H1 (cell line): ENCODE measurements around the gene UTS2R. TPM values are rescaled to one million over a fixed set of nuclear protein-coding genes. Genes with fewer than 3 reads are reported as not detected.

Experiments used
- CTCF ChIA-PET: fragments of 300-600 bp; sonication (Branson Sonifier 250); formaldehyde crosslinking; loops from one replicate; lab custom pipeline; 2021; ENCODE audit not compliant: partially characterized antibody; lab: Charles Lee
- POLR2A ChIA-PET: fragments of 300-600 bp; sonication (Branson Sonifier 250); formaldehyde crosslinking; loops from one replicate; lab custom pipeline; 2021; ENCODE audit warnings: inconsistent platforms; ENCODE audit not compliant: partially characterized antibody; lab: Charles Lee
- DNase-seq, 2 experiments: peaks; one replicate each; pipeline versions ENCODE4 v3.0.0 to v3.0.0-alpha.2; 2010 to 2022; ENCODE audit warnings: low spot score in 2 of 2, low read depth in 1 of 2, mixed read lengths in 1 of 2
- FAIRE-seq: peaks from 2 replicates; lab custom pipeline; 2011; peaks lifted over from hg19 to GRCh38; lab: Jason Lieb, UNC
- H2AFZ ChIP-seq: 2 replicates; pipeline ENCODE4 v1.8.1; 2012; ENCODE audit warnings: low read length, inconsistent platforms
- H2AK5ac ChIP-seq: 2 replicates; pipeline ENCODE4 v1.6.1; 2013; ENCODE audit warnings: low read depth, low read length
- H2BK120ac ChIP-seq: replicated peaks from 2 replicates; pipeline ENCODE3; 2013; ENCODE audit warnings: low read depth, low read length, inconsistent platforms
- H2BK12ac ChIP-seq: 2 replicates; pipeline ENCODE4 v1.6.1; 2013; ENCODE audit warnings: low read depth, low read length
- H2BK15ac ChIP-seq: 2 replicates; pipeline ENCODE4 v1.6.1; 2013; ENCODE audit warnings: low read length
- H2BK20ac ChIP-seq: 2 replicates; pipeline ENCODE4 v1.6.1; 2013; ENCODE audit warnings: low read length
- H2BK5ac ChIP-seq: 2 replicates; pipeline ENCODE4 v1.6.1; 2013; ENCODE audit warnings: low read depth, low read length
- H3K14ac ChIP-seq: 2 replicates; pipeline ENCODE4 v1.6.1; 2013; ENCODE audit warnings: inconsistent platforms; ENCODE audit not compliant: insufficient read length
- H3K18ac ChIP-seq: 2 replicates; pipeline ENCODE4 v1.6.1; 2013; ENCODE audit warnings: low read length; ENCODE audit errors: extremely low read depth
- H3K23ac ChIP-seq: 2 replicates; pipeline ENCODE4 v1.6.1; 2013; ENCODE audit warnings: inconsistent platforms; ENCODE audit not compliant: insufficient read length
- H3K23me2 ChIP-seq: 2 replicates; pipeline ENCODE4 v1.6.1; 2013; ENCODE audit warnings: low read depth, low read length
- H3K27ac ChIP-seq: 2 replicates; pipeline ENCODE4 v1.6.1; 2011; ENCODE audit warnings: low read depth, low read length, inconsistent platforms
- H3K27me3 ChIP-seq, 4 experiments: replicated peaks in 1 of 4; 1 replicate in 1 of 4; 2 replicates in 3 of 4; pipeline versions ENCODE4 v1.6.1 to v1.8.1; 2011 to 2013; ENCODE audit warnings: low read length in 3 of 4, mild to moderate bottlenecking in 3 of 4, inconsistent platforms in 2 of 4, mixed read lengths in 2 of 4, moderate library complexity in 1 of 4; ENCODE audit not compliant: control insufficient read depth in 3 of 4, insufficient read depth in 3 of 4; ENCODE audit errors: extremely low read depth in 1 of 4
- H3K36me3 ChIP-seq, 4 experiments: 2 replicates each; pipeline versions ENCODE4 v1.6.1 to v1.8.1; 2011 to 2013; ENCODE audit warnings: mild to moderate bottlenecking in 4 of 4, low read length in 3 of 4, moderate library complexity in 2 of 4, control low read depth in 1 of 4, inconsistent platforms in 1 of 4; ENCODE audit not compliant: insufficient read depth in 4 of 4, control insufficient read depth in 2 of 4
- H3K4ac ChIP-seq: replicated peaks from 2 replicates; pipeline ENCODE3; 2013; ENCODE audit warnings: low read length, low read depth, mixed read lengths, inconsistent platforms; ENCODE audit not compliant: insufficient read length
- H3K4me1 ChIP-seq, 4 experiments: replicated peaks in 1 of 4; 1 replicate in 1 of 4; 2 replicates in 3 of 4; pipeline versions ENCODE4 v1.6.1 to v1.8.1; 2011 to 2013; ENCODE audit warnings: low read length in 3 of 4, inconsistent platforms in 2 of 4, mixed read lengths in 1 of 4; ENCODE audit not compliant: insufficient read depth in 4 of 4, control insufficient read depth in 3 of 4
- H3K4me2 ChIP-seq, 2 experiments: 2 replicates each; pipeline versions ENCODE4 v1.6.1 to v1.8.1; 2011 to 2013; ENCODE audit warnings: low read depth in 2 of 2, low read length in 2 of 2, control low read depth in 1 of 2, inconsistent platforms in 1 of 2, mild to moderate bottlenecking in 1 of 2; ENCODE audit not compliant: insufficient read depth in 1 of 2
- H3K4me3 ChIP-seq, 4 experiments: fragments of 200-600, 300-600 bp in 1 of 4; sonication (generic), shearing (Covaris generic), sonication (Bioruptor Twin) in 1 of 4; 2 replicates each; pipeline versions ENCODE4 v1.5.1 to v1.8.1; 2011 to 2016; ENCODE audit warnings: low read length in 4 of 4, low read depth in 3 of 4, control low read depth in 2 of 4, inconsistent platforms in 2 of 4, mild to moderate bottlenecking in 2 of 4, mixed read lengths in 1 of 4, moderate library complexity in 1 of 4; ENCODE audit not compliant: insufficient read depth in 2 of 4; ENCODE audit errors: extremely low read depth in 1 of 4
- H3K56ac ChIP-seq: replicated peaks from 2 replicates; pipeline ENCODE3; 2013; ENCODE audit warnings: low read depth, mild to moderate bottlenecking, mixed read lengths, low read length, inconsistent platforms; ENCODE audit not compliant: insufficient read length
- H3K79me1 ChIP-seq: 2 replicates; pipeline ENCODE4 v1.6.1; 2013; ENCODE audit warnings: low read depth, low read length, control low read depth
- H3K79me2 ChIP-seq, 2 experiments: 2 replicates each; pipeline versions ENCODE4 v1.6.1 to v1.8.1; 2012 to 2013; ENCODE audit warnings: low read length in 2 of 2, mild to moderate bottlenecking in 2 of 2, inconsistent platforms in 1 of 2; ENCODE audit not compliant: insufficient read depth in 2 of 2, control insufficient read depth in 1 of 2
- H3K9ac ChIP-seq, 4 experiments: replicated peaks in 1 of 4; 1 replicate in 1 of 4; 2 replicates in 3 of 4; pipeline versions ENCODE4 v1.6.1 to v1.8.1; 2011 to 2013; ENCODE audit warnings: low read depth in 3 of 4, low read length in 3 of 4, control low read depth in 2 of 4, mild to moderate bottlenecking in 2 of 4, moderate library complexity in 2 of 4, inconsistent platforms in 1 of 4; ENCODE audit errors: extremely low read depth in 1 of 4
- H3K9me3 ChIP-seq, 2 experiments: 2 replicates each; pipeline versions ENCODE4 v1.6.1 to v1.8.1; 2012 to 2013; ENCODE audit warnings: mild to moderate bottlenecking in 2 of 2, moderate library complexity in 2 of 2, control low read depth in 1 of 2, inconsistent platforms in 1 of 2, low read depth in 1 of 2, low read length in 1 of 2, mixed read lengths in 1 of 2; ENCODE audit not compliant: insufficient read depth in 2 of 2
- H4K20me1 ChIP-seq, 2 experiments: replicated peaks in 1 of 2; 2 replicates each; pipeline versions ENCODE3 to v1.8.1; 2011 to 2013; ENCODE audit warnings: inconsistent platforms in 2 of 2, low read length in 2 of 2, mild to moderate bottlenecking in 1 of 2; ENCODE audit not compliant: insufficient read depth in 2 of 2, control insufficient read depth in 1 of 2
- H4K5ac ChIP-seq: 2 replicates; pipeline ENCODE4 v1.6.1; 2013; ENCODE audit warnings: low read length, low read depth, mixed read lengths, inconsistent platforms; ENCODE audit not compliant: insufficient read length
- H4K8ac ChIP-seq: 2 replicates; pipeline ENCODE4 v1.8.0; 2013; ENCODE audit warnings: mild to moderate bottlenecking, moderate library complexity, low read length, inconsistent platforms; ENCODE audit not compliant: insufficient read depth; ENCODE audit errors: extremely low read depth
- H4K91ac ChIP-seq: replicated peaks from 2 replicates; pipeline ENCODE3; 2013; ENCODE audit warnings: low read length, mixed read lengths, inconsistent platforms; ENCODE audit not compliant: insufficient read length
- JUN ChIP-seq: IDR thresholded peaks from 2 replicates; pipeline ENCODE4 v1.6.1; 2011; ENCODE audit warnings: low read depth, mild to moderate bottlenecking, improper control_type of control experiment, low read length
- NRF1 ChIP-seq: IDR thresholded peaks from 2 replicates; pipeline ENCODE4 v1.6.1; 2011; ENCODE audit warnings: mild to moderate bottlenecking, low read depth, low read length, improper control_type of control experiment
- POLR2AphosphoS5 ChIP-seq: IDR thresholded peaks from 2 replicates; pipeline ENCODE4 v1.6.1; 2011; ENCODE audit warnings: low read depth, low read length
- SIN3A ChIP-seq, 2 experiments: IDR thresholded peaks in 1 of 2; conservative IDR thresholded peaks in 1 of 2; 2 replicates each; pipeline ENCODE4 v1.6.1; 2011 to 2012; ENCODE audit warnings: low read length in 2 of 2, improper control_type of control experiment in 1 of 2, low read depth in 1 of 2, mild to moderate bottlenecking in 1 of 2
- SIRT6 ChIP-seq: IDR thresholded peaks from one replicate; pipeline ENCODE4 v1.7.1; 2012; ENCODE audit warnings: low read length, inconsistent platforms
- TEAD4 ChIP-seq: IDR thresholded peaks from 2 replicates; pipeline ENCODE4 v1.6.1; 2012; ENCODE audit warnings: low read depth, low read length, inconsistent platforms, mixed read lengths
- WGBS, 2 experiments: shearing (Covaris generic) in 1 of 2; methylation state at CpG; one replicate each; pipeline versions ENCODE4 v1.1.6 to v1.1.7; 2013 to 2015; ENCODE audit warnings: low lambda C conversion rate in 2 of 2, mixed read lengths in 2 of 2, inconsistent platforms in 1 of 2, low coverage in 1 of 2, missing lambda C conversion rate in 1 of 2; ENCODE audit not compliant: insufficient replicate concordance in 2 of 2, insufficient coverage in 1 of 2, insufficient read length in 1 of 2; ENCODE audit errors: extremely low coverage in 1 of 2, missing lambda C conversion rate in 1 of 2; 5-methylcytosine and 5-hydroxymethylcytosine counted together
- polyA plus RNA-seq, 7 experiments: library from polyadenylated mRNA; depleted of rRNA in 3 of 7; stranded (reverse) in 5 of 7; unstranded in 2 of 7; fragments of >200 nt in 5 of 7; fragments of 200-250 nt in 2 of 7; gene quantifications; 1 replicate in 5 of 7; 2 replicates in 1 of 7; 4 replicates in 1 of 7; pipeline versions ENCODE4 v1.2.1 to v1.2.3, GENCODE V29; 2011 to 2013; ENCODE audit warnings: missing spikeins in 2 of 7, mixed read lengths in 2 of 7
- total RNA-seq: library from RNA; stranded (reverse); fragmentation: NEBNext Ultra II Directional; extraction: Animal tissue kit (Norgen Biotek cat#: 25700); gene quantifications from 2 replicates; pipeline ENCODE4 v1.2.1, GENCODE V29; 2021

Gene UTS2R
- total and polyA plus RNA-seq, 2 of the 8 experiments (the other 6 are each of a cell fraction or from before 2014, with no cell fraction given), result 0.27 TPM; not detected in 1

DNA sequence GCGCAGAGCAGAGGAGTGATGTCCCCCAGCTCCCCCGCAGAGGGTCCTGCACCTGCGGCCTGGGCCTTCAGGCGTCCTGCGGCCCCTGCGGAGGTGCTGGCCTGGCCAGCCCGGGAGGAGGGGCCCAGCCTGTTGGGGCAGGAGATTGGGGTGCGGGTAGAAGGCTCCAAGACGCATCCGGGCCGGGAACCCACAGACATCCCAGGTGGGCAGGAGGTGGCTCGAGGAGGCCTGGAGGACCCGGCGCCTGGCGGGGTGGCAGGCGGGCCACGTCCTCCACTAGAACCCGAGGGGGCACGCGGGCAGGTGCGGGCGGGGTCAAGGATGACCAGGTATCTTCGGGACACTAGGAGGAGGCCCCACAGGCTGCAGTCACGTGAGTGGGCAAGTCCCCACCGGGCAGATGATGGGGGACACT, 37.4 kb upstream of the UTS2R start:
- no peak for DNase-seq
- Histone ChIP-seq H3K23ac (no peak overlapping the region), H3K4me3 (no peak overlapping the region), H4K20me1 (no peaks in the 10 kb centered on the region), H3K4me2 (peak overlapping the region; percentile 7 to 69; a peak in 2 of 4 replicates), H3K23me2 (peaks cover 8% of the 10 kb centered on the region), H3K18ac (no peak overlapping the region), H3K27ac (no peak overlapping the region), H3K4me1 (peaks cover 0 to 19% (median 11%) of the 10 kb centered on the region in 4 experiments; a peak in 6 of 7 replicates), H2AK5ac (no peak overlapping the region), H4K91ac (no peak overlapping the region), H2AFZ (no peak overlapping the region), H2BK5ac (no peak overlapping the region), H2BK12ac (no peak overlapping the region), H3K56ac (no peak overlapping the region), H2BK15ac (no peak overlapping the region), H2BK120ac (no peak overlapping the region), H3K36me3 (no peaks in the 10 kb centered on the region), H3K14ac (no peak overlapping the region), H4K5ac (no peak overlapping the region), H4K8ac (no peak overlapping the region; the same call in 1 of the 2 replicates), H3K9me3 (no peaks in the 10 kb centered on the region), H2BK20ac (no peak overlapping the region), H3K79me2 (no peaks in the 10 kb centered on the region), H3K4ac (no peak overlapping the region), H3K79me1 (no peaks in the 10 kb centered on the region), H3K27me3 (peaks cover 28 to 63% (median 57%) of the 10 kb centered on the region in 4 experiments), H3K9ac (no peak overlapping the region)
- TF ChIP-seq SIN3A (conservative IDR thresholded peaks at IDR 0.05 in 1 of 2, IDR thresholded peaks at IDR 0.05 in 1 of 2; ENCODE audit: low read depth in 1 of 2, low read length in 2 of 2) (no peak), NRF1 (no peak), TEAD4 (no peak), POLR2AphosphoS5 (no peak), JUN (no peak), SIRT6 (no peak)
- POLR2A ChIA-PET, result interaction anchor here (0.7 to 1.4 kb wide), 3 partner anchors 10 to 44 kb away, joined by 3 to 5 read pairs (median 4); no protein-coding TSS in a partner anchor
- no peak for FAIRE-seq
- 78% methylated on average over 25 of the region's 25 CpGs; no CpG with 5 or more reads in 1 of the 2 experiments for WGBS, 2 experiments
- CTCF ChIA-PET, result interaction anchor here (0.5 to 2.6 kb wide), 8 partner anchors 11 to 35 kb away, joined by 3 to 11 read pairs (median 4); no protein-coding TSS in a partner anchor
